Stimulated activated CD8-positive, alpha-beta memory T cell treated with anti-CD3 and anti-CD28 coated beads, Interleukin-7, amount 100 ng/mL, for 1 hour (primary cell): ENCODE results near the gene DEAF1.
"Not testable (repeated sequence)": the region's sequence is repeated elsewhere in the genome, so short reads cannot be mapped to it uniquely, and the experiment has no call there.

Experiments
- DNase-seq, 2 donors: peaks; one replicate each; pipeline ENCODE4 v3.0.0-alpha.2; 2020; ENCODE audit warnings: low read depth in 2 of 2

DEAF1 gene

GRCh38 chr11:680476-680875 lies 14.5 kb downstream of the DEAF1 start:
- DNase-seq, result no peak

GRCh38 chr11:679271-680207 lies 15.5 kb downstream of the DEAF1 start:
- DNase-seq, result no peak

- DNase-seq, result no peak
Observed at GRCh38 chr11:678297-678696, 16.7 kb downstream of the DEAF1 start.

GRCh38 chr11:674406-674805 lies 20.6 kb downstream of the DEAF1 start:
- no peak for DNase-seq

GRCh38 chr11:673866-674265 lies 21.2 kb downstream of the DEAF1 start:
- no peak for DNase-seq

- no peak for DNase-seq
Observed at GRCh38 chr11:665704-666281, 29.2 kb downstream of the DEAF1 start.

- DNase-seq, result no peak
Observed at GRCh38 chr11:665062-665703, 29.8 kb downstream of the DEAF1 start.

- no peak for DNase-seq
Observed at GRCh38 chr11:662689-663274, 32.2 kb downstream of the DEAF1 start.

- no peak for DNase-seq
Observed at GRCh38 chr11:660681-661444, 34.2 kb downstream of the DEAF1 start.

GRCh38 chr11:660281-660680 lies 34.7 kb downstream of the DEAF1 start:
- DNase-seq, result no peak

GRCh38 chr11:659532-660085 lies 35.4 kb downstream of the DEAF1 start:
- no peak for DNase-seq

GRCh38 chr11:657691-658126 lies 37.3 kb downstream of the DEAF1 start:
- DNase-seq, result no peak

GRCh38 chr11:656866-657265 lies 38.2 kb downstream of the DEAF1 start:
- DNase-seq, result no peak

- DNase-seq, result no peak
Observed at GRCh38 chr11:656426-656825, 38.6 kb downstream of the DEAF1 start.

GRCh38 chr11:655036-655726 lies 39.8 kb downstream of the DEAF1 start:
- DNase-seq, result no peak

- not testable (repeated sequence) for DNase-seq
Observed at GRCh38 chr11:654444-654843, 40.6 kb downstream of the DEAF1 start.

GRCh38 chr11:653837-654236 lies 41.2 kb downstream of the DEAF1 start:
- no peak for DNase-seq

GRCh38 chr11:653136-653535 lies 41.9 kb downstream of the DEAF1 start:
- not testable (repeated sequence) for DNase-seq

GRCh38 chr11:650482-650881 lies 44.5 kb downstream of the DEAF1 start:
- no peak for DNase-seq

GRCh38 chr11:647672-648158 lies 47.3 kb downstream of the DEAF1 start:
- not testable (repeated sequence) for DNase-seq
